IMR-90 (cell line): ENCODE data around the gene PPP1R3D.

ENCODE experiments used
- TF ChIP-seq, protein P1 (sequence below): conservative IDR thresholded peaks from 2 replicates; pipeline ENCODE4 v1.5.1; 2012; ENCODE audit warnings: mild to moderate bottlenecking, low read depth, low read length, improper control_type of control experiment
- TF ChIP-seq, protein P2 (sequence below): fragments of 150-350 bp; IDR thresholded peaks from 2 replicates; pipeline ENCODE4 v1.6.1; 2017; ENCODE audit warnings: mild to moderate bottlenecking, antibody characterized with exemption, low read length, low read depth

DNA sequence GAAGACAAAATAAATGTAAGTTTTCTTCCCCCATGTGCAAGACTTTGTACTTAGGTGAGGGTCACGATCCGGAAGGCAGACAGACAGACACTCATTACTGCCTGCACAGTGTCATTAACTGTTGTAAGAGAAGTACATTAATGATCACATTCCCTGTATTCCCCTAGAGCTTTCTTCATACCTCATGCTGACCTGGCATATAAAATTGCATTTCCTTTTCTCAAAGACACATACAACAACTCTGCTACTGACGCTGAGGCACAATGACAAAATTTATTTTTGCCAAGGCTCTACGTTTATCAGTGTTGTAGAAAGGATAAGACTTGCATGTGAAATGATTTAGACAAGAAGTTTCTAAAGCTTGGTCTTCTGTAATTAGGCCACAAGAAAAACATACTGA, 3.7 kb downstream of the PPP1R3D start:
- TF ChIP-seq, protein P1, sequence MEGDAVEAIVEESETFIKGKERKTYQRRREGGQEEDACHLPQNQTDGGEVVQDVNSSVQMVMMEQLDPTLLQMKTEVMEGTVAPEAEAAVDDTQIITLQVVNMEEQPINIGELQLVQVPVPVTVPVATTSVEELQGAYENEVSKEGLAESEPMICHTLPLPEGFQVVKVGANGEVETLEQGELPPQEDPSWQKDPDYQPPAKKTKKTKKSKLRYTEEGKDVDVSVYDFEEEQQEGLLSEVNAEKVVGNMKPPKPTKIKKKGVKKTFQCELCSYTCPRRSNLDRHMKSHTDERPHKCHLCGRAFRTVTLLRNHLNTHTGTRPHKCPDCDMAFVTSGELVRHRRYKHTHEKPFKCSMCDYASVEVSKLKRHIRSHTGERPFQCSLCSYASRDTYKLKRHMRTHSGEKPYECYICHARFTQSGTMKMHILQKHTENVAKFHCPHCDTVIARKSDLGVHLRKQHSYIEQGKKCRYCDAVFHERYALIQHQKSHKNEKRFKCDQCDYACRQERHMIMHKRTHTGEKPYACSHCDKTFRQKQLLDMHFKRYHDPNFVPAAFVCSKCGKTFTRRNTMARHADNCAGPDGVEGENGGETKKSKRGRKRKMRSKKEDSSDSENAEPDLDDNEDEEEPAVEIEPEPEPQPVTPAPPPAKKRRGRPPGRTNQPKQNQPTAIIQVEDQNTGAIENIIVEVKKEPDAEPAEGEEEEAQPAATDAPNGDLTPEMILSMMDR = no peak
- TF ChIP-seq, protein P2, sequence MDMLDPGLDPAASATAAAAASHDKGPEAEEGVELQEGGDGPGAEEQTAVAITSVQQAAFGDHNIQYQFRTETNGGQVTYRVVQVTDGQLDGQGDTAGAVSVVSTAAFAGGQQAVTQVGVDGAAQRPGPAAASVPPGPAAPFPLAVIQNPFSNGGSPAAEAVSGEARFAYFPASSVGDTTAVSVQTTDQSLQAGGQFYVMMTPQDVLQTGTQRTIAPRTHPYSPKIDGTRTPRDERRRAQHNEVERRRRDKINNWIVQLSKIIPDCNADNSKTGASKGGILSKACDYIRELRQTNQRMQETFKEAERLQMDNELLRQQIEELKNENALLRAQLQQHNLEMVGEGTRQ = no peak
